GM18951 (cell line): ENCODE results near the gene FIBP.

Source experiments
- POLR2A ChIP-seq: IDR thresholded peaks from 4 replicates; pipeline ENCODE4 v1.6.1; 2011; ENCODE audit warnings: mild to moderate bottlenecking; ENCODE audit not compliant: insufficient read length, insufficient read depth; ENCODE audit errors: extremely low read depth
- in situ Hi-C: fragments of 300-500 bp; cut with MboI; formaldehyde crosslinking; loops from one replicate; pipeline ENCODE4 v1.12.0; 2022; ENCODE audit warnings: low sequenced_read_pairs, mixed read lengths, inconsistent platforms; ENCODE audit not compliant: unreplicated experiment

Gene FIBP

DNA sequence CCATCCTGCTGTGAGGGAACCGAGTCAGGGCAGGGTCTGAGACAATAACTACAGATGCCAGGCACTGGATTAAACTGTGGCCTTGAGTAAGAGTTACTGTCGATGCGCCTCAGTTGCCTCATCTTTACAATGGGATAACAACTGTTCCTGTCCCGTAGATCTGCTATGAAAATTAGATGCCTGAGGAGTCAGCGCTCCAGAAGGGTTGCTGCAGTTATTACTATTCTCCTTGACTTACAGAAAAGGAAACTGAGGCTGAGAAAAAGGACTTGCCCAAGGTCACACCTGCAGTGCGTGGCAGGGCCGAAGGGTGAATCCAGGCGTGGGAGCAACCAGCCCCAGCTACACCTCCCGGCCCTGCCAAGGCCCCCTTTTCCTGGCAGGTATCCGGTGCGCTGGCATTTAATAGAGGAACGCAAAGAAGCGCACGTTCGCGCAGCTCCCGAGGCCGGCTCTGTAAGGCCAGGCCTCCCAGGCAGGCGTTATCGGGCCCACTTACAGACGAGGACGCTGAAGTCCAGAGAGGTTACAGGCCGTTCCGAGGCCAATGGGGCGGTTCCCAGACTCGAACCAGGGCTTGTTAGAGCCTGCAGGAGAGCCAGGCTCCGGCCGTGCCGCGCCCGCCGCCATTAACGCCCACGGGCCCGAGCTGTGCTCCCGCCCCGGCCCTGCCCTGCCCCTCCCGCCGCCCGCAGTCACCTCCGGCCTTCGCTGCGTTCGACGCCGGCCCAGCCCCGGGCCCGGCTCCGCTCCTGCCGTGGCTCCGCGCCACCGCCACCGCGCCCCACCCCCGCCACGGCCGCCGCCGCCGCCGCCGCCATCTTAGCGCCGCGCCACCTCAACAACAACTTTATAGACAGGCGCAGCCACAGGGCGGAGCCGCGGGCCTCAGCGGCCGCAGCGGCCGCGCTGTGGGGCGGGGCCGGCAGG, 30.2 kb upstream of the FIBP start, which contains the start of gene C11orf68:
Gene C11orf68, minus strand, starts transcription at position 852 of the 930 bp plus-strand sequence. Its CDS starts 31 bp downstream, at position 821.
- TF ChIP-seq POLR2A: peak; percentile 79

DNA sequence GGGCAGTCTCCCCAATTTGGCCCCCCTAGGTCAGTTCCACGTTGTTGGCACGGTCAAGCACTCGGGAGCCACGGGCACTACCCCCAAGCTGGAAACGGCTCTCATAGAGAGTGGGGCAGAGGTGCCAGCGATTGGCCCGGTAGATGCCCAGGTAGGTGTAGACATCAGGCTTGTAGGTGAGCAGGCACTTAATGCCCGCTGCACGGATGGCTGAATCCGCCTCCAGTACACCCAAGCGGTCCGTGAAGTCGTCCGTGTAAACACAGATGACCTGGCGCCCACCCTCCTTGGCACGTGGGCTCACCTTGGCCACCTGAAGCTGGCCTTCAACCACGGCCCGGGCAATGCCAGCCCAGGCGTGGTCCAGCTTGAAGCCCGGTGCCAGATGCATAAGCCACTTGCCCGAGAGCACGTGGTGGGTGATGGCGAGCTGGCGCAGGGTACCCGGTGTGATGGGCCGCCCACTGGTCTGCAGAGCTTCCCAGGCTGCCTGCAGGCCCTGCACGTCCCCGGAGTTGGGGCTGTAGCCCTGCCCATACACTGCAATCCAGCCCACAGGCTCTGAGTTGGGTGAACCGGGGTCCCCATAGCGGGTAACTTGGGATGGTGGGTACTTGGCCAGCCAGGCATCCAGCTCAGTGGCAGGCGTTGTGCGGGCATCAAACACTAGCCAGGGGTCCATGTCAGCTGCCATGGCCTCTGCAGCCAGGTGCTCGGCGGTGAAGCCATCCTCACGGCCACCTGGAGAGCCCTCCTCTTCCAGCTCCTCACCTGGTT, 29.4 kb upstream of the FIBP start:
- no peak for TF ChIP-seq POLR2A
- in situ Hi-C loops: no loop called here

More for the DNA sequence above, 30.2 kb upstream of the FIBP start, which contains the start of gene C11orf68:
- in situ Hi-C loops: no loop called here

DNA sequence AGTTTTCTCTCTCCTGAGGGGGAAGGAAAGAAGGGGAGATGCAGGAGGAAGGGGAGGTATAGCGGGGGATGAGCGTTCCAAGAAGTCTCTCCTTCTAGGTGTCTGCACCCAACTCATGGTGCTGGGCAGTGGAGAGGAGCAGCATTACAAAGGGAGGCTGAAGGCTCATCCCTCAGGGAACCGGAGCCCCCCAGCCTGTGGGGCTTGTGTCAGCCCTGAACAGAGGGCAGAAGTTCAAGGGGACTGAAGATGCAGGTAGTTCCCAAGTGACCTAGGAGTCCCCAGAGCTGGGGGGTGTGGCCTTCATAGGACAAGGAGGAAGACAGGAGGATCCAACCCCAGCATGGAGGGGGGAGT, 28.8 kb upstream of the FIBP start:
- no peak for TF ChIP-seq POLR2A
- in situ Hi-C loops: no loop called here

GRCh38 chr11:65916391-65916790, 28.1 kb upstream of the FIBP start:
- TF ChIP-seq POLR2A: no peak
- in situ Hi-C loops: no loop called here

DNA sequence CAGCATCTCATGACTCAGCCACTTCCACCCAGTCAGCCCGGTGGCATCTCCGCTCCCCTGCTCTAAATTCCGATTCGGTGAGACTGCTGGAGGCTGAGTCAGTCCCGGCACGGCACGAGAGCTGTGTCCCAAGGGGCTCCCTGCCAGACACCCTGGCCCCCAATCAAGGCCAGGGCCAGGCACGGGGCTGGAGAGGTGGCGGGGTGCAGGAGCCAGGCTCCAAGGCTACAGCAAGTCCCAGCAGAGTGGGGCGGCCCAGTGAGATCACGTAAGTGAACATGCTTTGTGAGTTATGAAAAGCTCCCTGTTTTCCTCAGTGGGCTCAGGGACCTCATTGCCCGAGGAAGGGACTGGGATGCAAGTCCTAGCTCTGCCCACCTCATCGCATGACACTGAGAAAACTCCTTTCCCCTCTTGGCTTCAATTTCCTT, 27.6 kb upstream of the FIBP start:
- no peak for TF ChIP-seq POLR2A
- in situ Hi-C loops: no loop called here

DNA sequence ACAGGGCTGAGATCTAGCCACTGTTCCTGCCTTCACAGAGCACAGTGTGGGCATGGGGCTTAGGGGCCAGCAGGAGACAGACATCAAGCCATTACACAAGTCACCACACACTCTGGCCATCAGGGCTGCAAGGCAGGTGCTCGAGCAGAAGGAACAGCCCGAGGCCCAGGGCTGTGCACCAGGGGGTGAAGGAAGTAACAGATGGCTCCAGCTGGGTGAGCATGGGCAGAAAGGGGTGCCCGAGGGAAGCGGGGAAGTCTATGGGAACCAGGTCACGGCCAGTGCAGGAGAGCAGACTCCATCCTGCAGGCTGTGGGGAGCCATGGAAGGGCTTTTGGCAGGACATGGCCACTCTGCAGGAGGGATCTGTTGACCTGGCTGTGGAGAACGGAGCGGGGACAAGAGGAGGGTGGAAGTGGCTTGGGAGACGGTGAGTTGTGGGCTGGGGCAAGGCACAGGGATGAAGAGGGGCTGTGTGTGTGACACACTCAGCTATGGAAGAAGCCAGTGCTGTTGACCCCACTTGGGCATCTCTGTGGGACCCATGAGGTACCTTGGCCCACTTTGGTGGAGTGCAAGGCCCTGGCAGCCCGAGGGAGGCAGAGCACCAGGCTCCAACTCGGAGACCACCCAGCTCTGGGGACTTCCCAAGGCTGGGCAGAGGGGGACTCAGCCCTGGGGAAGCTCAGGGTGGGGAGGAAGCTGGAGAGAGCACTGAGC, 27.0 kb upstream of the FIBP start:
- no peak for TF ChIP-seq POLR2A
- in situ Hi-C loops: no loop called here

- in situ Hi-C loops: no loop called here
Measured at GRCh38 chr11:65912845-65913244, 24.6 kb upstream of the FIBP start.

GRCh38 chr11:65911682-65912568, 23.7 kb upstream of the FIBP start:
- no peak for TF ChIP-seq POLR2A
- in situ Hi-C loops: no loop called here

More at GRCh38 chr11:65912845-65913244, 24.6 kb upstream of the FIBP start:
- TF ChIP-seq POLR2A: no peak

DNA sequence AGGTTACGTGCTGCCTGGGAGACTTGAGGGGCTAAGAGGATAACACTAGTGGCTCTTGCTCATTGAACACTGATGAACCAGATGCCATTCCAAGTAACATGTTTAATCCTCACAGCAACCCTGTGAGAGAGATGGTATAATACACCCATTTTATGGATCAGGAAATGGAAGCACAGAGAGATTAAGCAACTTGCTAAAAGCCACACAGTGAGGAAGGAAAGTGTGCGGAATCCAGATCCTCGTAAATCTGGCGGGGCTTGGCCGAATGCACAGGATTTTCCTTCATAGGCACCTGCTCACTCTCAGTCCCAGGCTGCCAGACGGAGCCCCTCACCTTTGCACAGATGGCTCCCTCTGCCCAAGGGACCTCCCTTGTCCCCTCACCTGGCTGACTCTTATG, 19.6 kb upstream of the FIBP start:
- in situ Hi-C loops: no loop called here

DNA sequence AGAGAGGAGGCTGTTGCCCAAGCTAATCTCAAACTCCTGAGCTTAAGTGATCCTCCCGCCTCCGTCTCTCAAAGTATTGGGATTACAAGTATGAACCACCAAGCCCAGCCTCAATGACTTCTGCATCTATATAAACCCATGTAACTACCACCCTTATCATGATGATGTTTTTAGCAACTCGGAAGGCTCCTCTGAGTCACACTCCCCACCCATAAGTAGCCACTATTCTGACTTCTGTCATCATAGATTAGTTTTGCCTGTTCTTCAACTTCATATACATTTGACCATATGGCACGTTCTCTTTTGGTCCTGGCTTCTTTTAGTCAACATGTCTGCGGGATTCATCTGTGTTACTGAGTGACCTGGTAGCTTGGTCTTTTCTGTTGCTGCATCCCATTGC, 18.3 kb upstream of the FIBP start:
- in situ Hi-C loops: no loop called here
- TF ChIP-seq POLR2A: no peak

More for the DNA sequence above, 19.6 kb upstream of the FIBP start:
- TF ChIP-seq POLR2A: no peak

GRCh38 chr11:65903715-65904114, 15.4 kb upstream of the FIBP start:
- in situ Hi-C loops: no loop called here
- TF ChIP-seq POLR2A: no peak

GRCh38 chr11:65903068-65903481, 14.8 kb upstream of the FIBP start:
- in situ Hi-C loops: no loop called here
- no peak for TF ChIP-seq POLR2A

DNA sequence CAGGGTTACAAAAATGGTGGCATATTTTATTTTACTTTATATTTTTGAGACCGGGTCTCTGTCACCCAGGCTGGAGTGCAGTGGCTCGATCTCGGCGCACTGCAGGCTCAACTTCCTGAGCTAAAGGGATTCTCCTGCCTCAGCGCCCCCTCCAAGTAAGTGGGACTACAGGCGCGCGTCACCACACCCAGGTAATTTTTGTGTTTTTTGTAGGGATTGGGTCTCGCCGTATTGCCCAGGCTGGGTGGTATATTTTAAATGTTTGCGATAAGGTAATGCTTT, 12.6 kb upstream of the FIBP start:
- TF ChIP-seq POLR2A: no peak
- in situ Hi-C loops: no loop called here
